Esophagus squamous epithelium (tissue), 4 donors: Measurements from ENCODE around the gene DNM2.
"Not testable (repeated sequence)": the region's sequence is repeated elsewhere in the genome, so short reads cannot be mapped to it uniquely, and the experiment has no call there.

Experiments used
- CTCF ChIP-seq, 6 experiments: fragments of 450-650 bp in 4 of 6; fragments of 200-600 bp in 2 of 6; sonication (generic) in 2 of 6; IDR thresholded peaks; one replicate each; pipeline ENCODE4 v1.5.1; 2016 to 2019; ENCODE audit warnings: antibody characterized with exemption in 6 of 6, mild to moderate bottlenecking in 4 of 6, moderate library complexity in 4 of 6
- POLR2A ChIP-seq, 4 donors: fragments of 450-650 bp; IDR thresholded peaks; one replicate each; pipeline ENCODE4 v1.6.1; 2017; ENCODE audit warnings: antibody characterized with exemption in 4 of 4, mild to moderate bottlenecking in 4 of 4, moderate library complexity in 3 of 4

GRCh38 chr19:10746437-10746836 lies 28.6 kb downstream of the DNM2 start:
- not testable (repeated sequence) for TF ChIP-seq CTCF, POLR2A (IDR thresholded peaks at IDR 0.05)
